ENCODE results near the gene PNN.

- TF ChIP-seq POLR2AphosphoS5 (IDR thresholded peaks at IDR 0.05; ENCODE audit: low read depth, low read length) = no peak
- TF ChIP-seq, protein P1, sequence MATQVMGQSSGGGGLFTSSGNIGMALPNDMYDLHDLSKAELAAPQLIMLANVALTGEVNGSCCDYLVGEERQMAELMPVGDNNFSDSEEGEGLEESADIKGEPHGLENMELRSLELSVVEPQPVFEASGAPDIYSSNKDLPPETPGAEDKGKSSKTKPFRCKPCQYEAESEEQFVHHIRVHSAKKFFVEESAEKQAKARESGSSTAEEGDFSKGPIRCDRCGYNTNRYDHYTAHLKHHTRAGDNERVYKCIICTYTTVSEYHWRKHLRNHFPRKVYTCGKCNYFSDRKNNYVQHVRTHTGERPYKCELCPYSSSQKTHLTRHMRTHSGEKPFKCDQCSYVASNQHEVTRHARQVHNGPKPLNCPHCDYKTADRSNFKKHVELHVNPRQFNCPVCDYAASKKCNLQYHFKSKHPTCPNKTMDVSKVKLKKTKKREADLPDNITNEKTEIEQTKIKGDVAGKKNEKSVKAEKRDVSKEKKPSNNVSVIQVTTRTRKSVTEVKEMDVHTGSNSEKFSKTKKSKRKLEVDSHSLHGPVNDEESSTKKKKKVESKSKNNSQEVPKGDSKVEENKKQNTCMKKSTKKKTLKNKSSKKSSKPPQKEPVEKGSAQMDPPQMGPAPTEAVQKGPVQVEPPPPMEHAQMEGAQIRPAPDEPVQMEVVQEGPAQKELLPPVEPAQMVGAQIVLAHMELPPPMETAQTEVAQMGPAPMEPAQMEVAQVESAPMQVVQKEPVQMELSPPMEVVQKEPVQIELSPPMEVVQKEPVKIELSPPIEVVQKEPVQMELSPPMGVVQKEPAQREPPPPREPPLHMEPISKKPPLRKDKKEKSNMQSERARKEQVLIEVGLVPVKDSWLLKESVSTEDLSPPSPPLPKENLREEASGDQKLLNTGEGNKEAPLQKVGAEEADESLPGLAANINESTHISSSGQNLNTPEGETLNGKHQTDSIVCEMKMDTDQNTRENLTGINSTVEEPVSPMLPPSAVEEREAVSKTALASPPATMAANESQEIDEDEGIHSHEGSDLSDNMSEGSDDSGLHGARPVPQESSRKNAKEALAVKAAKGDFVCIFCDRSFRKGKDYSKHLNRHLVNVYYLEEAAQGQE (IDR thresholded peaks at IDR 0.05; ENCODE audit: insufficient read depth in 1 of 2, low read depth in 2 of 2, low read length in 2 of 2) = no peak
- TF ChIP-seq TAF1 (IDR thresholded peaks at IDR 0.05; ENCODE audit: borderline replicate concordance, insufficient read depth, low read length) = no peak
These were observed 12.0 kb downstream of the PNN start for GRCh38 chr14:39186941-39187525.

Measured in PFSK-1 (cell line).